Stimulated activated CD4-positive, alpha-beta T cell treated with anti-CD3 and anti-CD28 coated beads, TNF-alpha, amount 100 ng/mL, for 4 hours (primary cell): ENCODE measurements around the gene NOC2L.

Experiments
- DNase-seq, 3 experiments: peaks; one replicate each; pipeline ENCODE4 v3.0.0-alpha.2; 2020; ENCODE audit warnings: low read depth in 3 of 3

NOC2L gene

GRCh38 chr1:974687-975328 is 15.8 kb upstream of the NOC2L start:
- DNase-seq, result no peak

GRCh38 chr1:974293-974640 is 15.2 kb upstream of the NOC2L start:
- DNase-seq, result no peak

GRCh38 chr1:973459-974292 is 14.6 kb upstream of the NOC2L start:
- no peak for DNase-seq

GRCh38 chr1:972726-973458 is 13.8 kb upstream of the NOC2L start:
- no peak for DNase-seq

DNA sequence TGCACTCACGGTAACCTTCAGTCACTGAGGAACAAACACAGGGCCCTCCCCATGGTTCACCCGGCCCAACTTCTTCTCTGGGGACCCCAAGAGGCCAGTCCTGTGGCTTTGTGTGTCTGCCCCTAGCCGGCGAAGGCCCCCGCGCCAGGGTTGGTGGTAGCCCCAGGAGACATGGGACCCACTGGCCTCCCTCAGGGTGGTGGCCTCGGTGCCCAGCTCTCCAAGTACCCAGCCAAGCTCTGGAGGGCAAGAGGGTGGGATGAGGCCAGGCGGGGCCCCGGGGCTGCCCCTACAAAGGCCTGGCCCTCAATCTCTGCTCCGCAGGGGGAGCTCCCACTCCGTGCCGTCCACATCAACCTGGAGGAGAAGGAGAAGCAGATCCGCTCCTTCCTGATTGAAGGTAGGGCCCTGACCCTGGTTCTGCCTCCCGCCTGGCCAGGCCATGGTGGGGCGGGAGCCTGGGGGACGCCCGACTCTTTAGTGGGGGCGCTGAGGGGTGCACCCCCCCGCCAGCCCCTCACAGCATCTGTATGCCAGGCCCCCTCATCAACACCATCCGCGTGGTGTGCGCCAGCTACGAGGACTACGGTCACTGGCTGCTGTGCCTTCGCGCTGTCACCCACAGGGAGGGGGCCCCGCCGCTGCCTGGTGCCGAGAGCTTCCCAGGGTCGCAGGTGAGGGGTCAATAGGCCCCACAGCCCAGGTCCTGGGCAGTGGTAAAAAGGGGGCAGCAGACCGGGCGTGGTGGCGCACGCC is 12.9 kb upstream of the NOC2L start:
- DNase-seq, result no peak

DNA sequence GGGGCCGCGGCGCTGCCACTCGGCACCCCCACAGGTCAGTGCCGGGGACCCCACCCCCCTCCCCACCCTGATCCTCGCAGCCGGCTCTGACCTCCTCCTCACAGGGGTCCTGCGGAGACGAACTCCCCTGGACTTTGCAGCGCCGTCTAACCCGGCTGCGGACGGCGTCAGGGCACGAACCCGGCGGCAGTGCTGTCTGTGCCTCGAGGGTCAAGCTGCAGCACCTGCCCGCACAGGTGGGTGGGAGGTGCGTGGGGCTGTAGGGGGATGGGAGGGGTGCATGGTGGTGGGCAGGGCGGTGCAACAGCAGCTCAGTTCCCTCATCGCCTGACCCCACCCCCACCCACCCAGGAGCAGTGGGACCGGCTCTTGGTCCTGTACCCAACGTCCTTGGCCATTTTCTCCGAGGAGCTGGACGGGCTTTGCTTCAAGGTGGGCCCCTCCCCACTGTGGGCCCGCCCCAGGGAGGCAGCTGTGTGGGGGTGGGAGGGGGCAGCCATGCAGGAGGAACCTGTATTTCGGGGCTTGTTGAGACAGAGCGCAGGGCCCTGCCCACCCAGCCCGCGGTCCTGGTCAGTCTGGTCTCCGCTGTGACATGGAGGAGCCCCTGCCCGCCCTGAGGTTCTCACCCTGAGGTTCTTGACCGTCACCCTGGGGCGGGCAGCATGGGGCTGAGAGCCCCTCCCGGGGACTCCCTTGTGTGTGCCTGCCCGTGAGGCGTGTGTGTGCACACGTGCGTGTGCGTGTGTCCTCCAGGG is 12.1 kb upstream of the NOC2L start:
- DNase-seq, result no peak

- DNase-seq, result no peak
Measured at GRCh38 chr1:970242-970972, 11.4 kb upstream of the NOC2L start.

GRCh38 chr1:969260-969855 is 10.3 kb upstream of the NOC2L start:
- no peak for DNase-seq

DNA sequence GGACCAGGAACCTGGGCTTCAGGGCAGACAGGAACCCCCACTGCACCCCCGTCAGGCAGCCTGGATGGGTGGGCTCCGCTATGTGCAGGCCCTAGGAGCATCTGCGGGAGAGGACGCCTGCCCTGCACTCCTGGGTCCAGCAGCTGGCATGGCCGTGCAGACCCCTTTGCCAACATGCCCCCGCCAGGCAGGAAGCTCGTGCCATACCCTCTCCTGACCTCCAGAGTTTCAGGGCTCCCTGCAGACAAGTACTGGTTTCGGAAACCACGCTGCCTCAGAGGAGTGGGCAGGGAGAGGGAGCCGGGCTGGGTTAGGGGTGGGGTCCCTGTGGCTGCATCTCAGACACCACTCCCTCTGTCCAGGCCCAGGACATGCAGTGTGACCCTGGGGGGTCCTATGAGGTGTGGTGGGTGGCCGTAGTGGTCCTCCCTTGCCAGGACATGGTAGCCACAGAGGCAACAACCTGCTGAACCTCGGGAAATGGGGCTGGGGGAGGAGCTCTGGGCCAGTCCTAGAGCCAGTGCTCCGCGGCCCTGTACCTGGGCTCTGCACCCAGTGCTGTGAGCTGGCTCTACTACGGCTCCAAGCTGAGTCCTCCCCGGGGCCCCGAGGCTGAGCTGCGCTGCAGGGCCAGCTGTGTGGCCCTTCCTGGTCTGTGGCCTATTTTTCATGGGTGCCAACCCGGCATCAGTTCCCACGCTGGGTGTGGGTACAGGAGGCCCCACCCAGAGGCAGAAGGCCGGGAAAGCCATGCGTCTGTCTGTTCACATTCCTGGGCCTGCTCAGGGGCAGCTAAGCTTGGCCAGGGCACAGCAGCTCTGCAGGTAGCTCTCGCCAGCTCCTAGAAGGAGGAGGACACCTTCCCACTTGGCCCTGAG is 8.6 kb upstream of the NOC2L start:
- no peak for DNase-seq

DNA sequence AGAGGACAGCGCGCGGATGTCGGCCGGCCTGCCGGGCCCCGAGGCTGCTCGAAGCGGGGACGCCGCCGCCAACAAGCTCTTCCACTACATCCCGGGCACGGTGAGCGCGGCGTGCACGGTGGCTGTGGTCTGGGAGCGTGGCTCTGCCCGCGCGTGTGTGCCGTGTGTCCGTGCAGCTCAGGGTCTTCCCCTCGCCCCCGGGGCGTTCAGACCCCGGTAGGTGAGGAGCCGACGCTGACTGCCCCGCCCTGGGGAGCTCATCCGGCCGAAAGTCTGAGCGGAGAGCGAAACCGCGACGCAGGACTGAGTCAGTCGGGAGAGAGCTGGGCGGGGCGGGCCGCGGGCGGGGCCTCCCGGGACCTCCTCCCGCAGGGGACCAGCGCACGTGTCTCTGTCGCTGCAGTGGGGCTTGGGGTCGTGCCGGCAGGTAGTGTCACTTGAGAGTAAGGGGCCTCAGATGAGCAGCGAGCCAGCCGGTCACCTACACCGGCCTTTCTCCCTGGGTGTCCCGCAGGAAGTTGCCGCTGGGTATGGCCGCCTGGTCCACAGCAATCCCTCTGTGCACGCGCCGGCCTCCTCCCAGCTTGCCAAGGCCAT is 7.7 kb upstream of the NOC2L start:
- peak; percentile 77 to 81 (median 79) for DNase-seq

- DNase-seq, result no peak
Measured at GRCh38 chr1:966135-966703, 7.2 kb upstream of the NOC2L start, which contains the start of gene PLEKHN1. Gene PLEKHN1 (plus strand): TSS chr1:966482. CDS start chr1:966532, 50 bp downstream.

DNA sequence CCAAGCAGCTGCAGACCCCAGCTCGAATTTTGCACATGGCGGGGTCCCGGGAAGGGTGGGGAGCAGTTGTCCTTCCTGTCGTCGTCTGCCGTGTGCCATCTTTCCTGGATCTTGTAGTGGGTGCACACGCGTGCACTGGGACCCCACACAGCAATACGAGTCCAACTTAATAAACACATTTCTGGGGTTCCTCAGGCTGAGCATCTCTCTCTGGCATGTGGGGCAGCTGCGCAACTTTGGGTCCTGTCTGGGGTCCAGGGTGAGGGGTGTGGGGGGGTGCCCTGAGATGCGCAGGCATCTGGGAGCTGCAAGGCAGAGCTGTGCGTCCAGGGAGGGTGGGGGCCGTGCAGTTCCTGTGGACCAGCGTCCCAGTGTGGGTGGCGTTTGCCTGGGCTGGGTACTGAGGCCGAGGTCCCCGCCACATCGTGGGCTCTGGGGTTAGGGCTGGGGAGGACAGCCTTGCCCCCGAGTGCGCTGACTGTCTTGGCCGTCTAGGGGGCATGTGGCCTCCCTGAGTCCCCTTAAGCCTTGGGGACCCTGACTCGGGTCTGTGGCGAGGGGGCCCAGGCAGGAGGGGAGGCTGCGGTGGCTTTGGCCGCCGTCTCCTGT is 6.6 kb upstream of the NOC2L start:
- no peak for DNase-seq

DNA sequence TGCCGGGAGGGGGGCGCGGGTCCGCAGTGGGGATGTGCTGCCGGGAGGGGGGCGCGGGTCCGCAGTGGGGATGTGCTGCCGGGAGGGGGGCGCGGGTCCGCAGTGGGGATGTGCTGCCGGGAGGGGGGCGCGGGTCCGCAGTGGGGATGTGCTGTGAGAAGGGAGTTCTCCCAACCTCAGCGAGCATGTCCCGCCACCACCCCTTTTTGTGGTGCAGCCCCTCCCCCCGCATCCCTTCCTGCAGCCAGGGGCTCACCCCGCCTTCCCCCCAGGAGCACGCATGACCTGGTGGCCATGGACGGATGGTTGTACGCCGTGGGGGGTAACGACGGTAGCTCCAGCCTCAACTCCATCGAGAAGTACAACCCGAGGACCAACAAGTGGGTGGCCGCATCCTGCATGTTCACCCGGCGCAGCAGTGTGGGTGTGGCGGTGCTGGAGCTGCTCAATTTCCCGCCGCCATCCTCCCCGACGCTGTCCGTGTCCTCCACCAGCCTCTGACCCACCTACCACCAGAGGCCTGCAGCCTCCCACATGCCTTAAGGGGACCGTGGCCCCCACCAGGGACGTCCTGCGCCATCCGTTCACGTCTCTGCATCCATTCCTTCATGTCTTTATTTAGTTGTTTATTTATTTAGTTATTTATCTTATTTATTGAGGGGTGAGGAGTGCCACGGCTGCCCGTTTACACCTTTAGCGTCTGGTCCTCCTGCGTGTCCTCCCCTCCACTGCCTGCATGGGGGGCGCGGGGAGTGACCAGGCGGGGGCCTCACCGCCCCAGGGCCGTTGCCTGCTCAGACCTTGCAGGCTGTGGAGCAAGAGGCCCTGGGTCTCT is 5.9 kb upstream of the NOC2L start:
- no peak for DNase-seq

- DNase-seq, result no peak
Measured at GRCh38 chr1:963746-964525, 4.9 kb upstream of the NOC2L start.

DNA sequence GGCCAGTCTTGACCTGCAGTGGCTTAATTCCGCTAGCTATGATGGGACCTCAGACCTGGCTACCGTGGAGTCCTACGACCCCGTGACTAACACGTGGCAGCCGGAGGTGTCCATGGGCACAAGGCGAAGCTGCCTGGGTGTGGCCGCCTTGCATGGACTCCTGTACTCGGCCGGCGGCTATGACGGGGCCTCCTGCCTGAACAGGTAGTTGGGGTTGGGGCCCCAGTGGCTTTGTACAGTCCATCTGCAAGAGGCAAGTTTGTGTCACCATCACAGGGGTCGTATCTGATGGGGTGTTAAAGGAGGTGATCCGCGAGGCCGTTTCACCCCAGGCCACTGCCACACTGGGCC is 4.2 kb upstream of the NOC2L start:
- DNase-seq, result no peak
